ENCODE results near the gene CCNYL1.

The CCNYL1 gene

DNA sequence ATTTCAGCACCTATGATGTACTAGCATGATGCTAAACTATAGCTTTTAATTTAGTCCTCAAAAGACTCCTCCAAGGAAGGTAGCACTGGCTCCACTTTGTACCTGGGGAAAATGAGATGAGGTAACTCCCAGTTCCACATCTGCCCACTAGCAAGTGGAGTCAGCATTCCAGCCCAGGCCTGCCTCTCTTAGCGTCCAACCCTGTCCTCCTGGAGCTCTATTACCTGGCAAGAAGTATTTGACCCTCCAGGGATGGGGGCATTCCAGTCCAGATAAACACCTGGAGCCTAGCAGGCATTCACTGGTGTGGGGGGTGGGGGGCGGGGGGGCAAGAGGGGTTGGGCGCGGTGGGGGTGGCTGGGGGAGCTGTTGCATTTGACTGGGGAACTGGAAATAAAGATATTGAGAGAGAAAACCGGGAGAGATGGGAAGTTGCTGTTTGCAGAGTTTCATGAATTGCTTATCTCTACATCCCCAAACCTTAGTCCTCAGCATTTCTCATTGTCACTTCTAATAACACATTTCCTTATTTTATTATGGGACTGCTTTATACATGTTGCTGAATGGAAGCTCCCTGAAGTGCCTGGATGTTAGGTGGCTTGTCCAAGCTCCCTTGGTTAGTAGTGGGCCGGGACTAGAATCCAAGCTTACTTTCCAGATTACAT is 80.3 kb downstream of the CCNYL1 start:
- no peak for DNase-seq (ENCODE audit: low read depth)

DNA sequence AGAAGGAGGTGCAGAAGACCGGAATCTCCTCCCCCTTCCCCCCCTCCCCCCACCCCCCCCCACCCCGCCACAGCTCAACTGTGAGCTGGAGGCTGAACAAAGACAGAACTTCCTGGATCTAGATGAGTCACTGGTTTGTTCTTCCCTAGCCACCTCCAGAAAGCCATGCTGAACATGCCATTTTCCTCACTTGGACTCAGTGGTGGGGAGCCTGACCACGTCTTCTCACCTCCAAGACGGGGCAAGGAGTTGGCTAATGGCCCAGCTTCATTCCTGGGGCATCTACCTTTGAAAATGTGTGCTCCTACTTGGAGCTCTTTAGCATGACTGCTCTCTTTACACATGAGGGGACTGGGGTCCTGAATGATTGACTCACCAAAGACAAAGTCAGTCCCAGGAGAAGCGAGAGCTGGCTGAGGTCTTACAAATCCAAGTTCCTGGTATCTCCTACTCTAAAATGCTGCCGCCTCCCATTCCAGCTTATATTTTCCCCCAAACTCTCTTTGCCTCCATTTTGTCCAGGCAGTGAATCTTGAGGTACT is 80.9 kb downstream of the CCNYL1 start:
- DNase-seq (ENCODE audit: low read depth): peak; percentile 78

DNA sequence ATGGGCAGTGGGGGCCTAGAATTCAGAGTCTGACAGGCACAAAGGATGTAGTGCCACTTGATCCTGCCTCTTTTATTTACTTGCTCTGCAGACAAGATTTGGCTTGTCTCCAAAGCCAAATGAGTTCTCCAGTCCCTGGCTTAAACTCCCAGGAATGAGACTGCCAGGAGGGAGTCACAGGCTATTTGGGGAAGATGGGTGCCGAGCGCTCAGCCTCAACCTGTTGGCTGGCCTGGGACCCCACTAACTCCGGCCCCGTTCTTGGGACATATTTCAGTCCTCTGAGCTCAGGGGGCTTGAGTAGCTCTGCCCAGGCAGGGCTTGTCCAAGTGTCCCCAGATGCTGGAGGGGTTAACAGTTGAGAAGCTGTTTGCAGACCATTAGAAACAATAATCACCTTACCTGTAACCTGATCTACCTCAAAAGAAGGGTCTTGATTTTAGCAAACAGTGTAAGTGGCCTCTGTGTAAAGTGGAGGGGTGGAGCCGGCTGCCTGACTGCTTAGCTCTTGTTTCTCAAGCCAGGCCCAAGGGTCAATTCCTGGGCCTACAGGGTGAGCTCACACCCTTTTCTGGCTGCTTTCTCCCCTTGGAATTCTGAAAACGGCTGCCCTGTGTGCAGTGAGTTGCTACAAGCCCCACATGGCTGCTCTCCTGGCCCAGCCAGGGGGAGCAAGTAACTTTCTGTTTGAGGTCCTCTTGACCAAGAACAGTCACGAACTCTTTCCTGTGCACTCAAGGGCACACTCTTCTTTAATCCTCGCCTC is 85.3 kb downstream of the CCNYL1 start:
- peak; percentile 48 for DNase-seq (ENCODE audit: low read depth)

DNA sequence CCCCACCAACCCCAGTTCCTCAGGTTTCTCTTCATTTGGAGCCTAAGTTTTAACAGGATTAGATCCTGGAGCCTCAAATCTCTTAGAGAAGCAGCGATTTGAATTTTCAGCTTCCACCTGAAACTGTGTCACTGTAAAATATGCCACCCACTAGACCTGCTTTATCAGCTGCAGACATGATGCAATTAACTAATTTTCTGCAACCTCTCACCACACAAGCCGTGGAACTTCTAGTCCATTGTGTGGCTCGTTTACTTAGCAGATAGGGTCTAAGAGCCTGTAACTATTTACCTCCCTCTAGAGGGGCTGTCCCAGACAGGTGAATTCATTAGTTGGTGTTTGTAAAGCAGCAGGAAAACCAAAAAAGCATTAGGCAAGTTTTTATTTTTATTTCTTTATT is 89.8 kb downstream of the CCNYL1 start:
- DNase-seq (ENCODE audit: low read depth): no peak

DNA sequence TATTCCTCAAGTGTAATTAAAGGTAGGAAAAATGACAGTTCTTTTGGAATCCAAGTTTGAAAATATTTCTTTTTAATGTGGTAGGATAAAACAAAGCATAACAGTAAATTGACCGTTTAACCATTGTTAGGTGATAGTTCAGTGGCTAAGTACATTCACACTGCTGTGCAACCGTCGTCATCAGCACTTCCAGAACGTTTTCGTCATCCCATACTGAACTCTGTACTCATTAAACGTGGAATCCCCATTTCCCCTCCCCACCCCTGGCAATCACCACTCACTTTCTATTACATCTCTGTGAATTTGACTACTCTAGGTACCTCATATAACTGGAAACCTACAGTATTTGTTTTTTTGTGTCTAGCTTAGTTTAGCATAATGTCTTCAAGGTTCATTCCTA is 91.2 kb downstream of the CCNYL1 start:
- DNase-seq (ENCODE audit: low read depth): no peak
